Natural killer cell (primary cell): ENCODE measurements around the gene PDE6C. TPM values are rescaled to one million over a fixed set of nuclear protein-coding genes. Genes with fewer than 3 reads are reported as not detected.

Experiments used
- ATAC-seq, 3 donors: fragments of 150-1000 bp in 2 of 3; fragments of 200-7000 bp in 1 of 3; cut with Tn5 transposase; 1 replicate in 1 of 3; 2 replicates in 2 of 3; pipeline ENCODE4 v1.10.0; 2021; ENCODE audit warnings: mild to moderate bottlenecking in 2 of 3, moderate library complexity in 2 of 3
- DNase-seq, 2 donors: peaks; one replicate each; pipeline versions ENCODE4 v3.0.0 to v3.0.0-alpha.2; 2013 to 2021; ENCODE audit warnings: mixed read lengths in 1 of 2
- H3K27ac ChIP-seq: one replicate; pipeline ENCODE4 v1.5.1; 2013; ENCODE audit warnings: mild to moderate bottlenecking, low read length
- H3K27me3 ChIP-seq: one replicate; pipeline ENCODE4 v1.6.1; 2013; ENCODE audit warnings: low read length; ENCODE audit not compliant: control insufficient read depth, insufficient read depth
- H3K36me3 ChIP-seq: one replicate; pipeline ENCODE4 v1.6.1; 2013; ENCODE audit warnings: low read length; ENCODE audit not compliant: control insufficient read depth, insufficient read depth
- H3K4me1 ChIP-seq: one replicate; pipeline ENCODE4 v1.6.1; 2013; ENCODE audit warnings: low read length; ENCODE audit not compliant: control insufficient read depth, insufficient read depth
- H3K4me3 ChIP-seq: one replicate; pipeline ENCODE4 v1.5.1; 2013; ENCODE audit warnings: low read length
- H3K9me3 ChIP-seq: one replicate; pipeline ENCODE4 v1.6.1; 2013; ENCODE audit warnings: low read length; ENCODE audit not compliant: control insufficient read depth, insufficient read depth
- H3K27ac Mint-ChIP-seq, 2 donors: one replicate each; pipeline ENCODE4 v1.8.0; 2022; ENCODE audit warnings: mild to moderate bottlenecking in 2 of 2, mixed read lengths in 2 of 2, moderate library complexity in 1 of 2
- H3K27me3 Mint-ChIP-seq, 2 donors: one replicate each; pipeline ENCODE4 v1.8.0; 2022; ENCODE audit warnings: low read depth in 2 of 2, mixed read lengths in 2 of 2
- H3K36me3 Mint-ChIP-seq: one replicate; pipeline ENCODE4 v1.8.0; 2022; ENCODE audit warnings: mixed read lengths
- H3K4me1 Mint-ChIP-seq, 2 donors: one replicate each; pipeline ENCODE4 v1.8.0; 2022; ENCODE audit warnings: mixed read lengths in 2 of 2
- H3K4me3 Mint-ChIP-seq: one replicate; pipeline ENCODE4 v1.8.0; 2022; ENCODE audit warnings: mild to moderate bottlenecking, moderate library complexity, mixed read lengths
- H3K9me3 Mint-ChIP-seq, 2 donors: one replicate each; pipeline ENCODE4 v1.8.0; 2022; ENCODE audit warnings: mixed read lengths in 2 of 2
- WGBS: methylation state at CpG from one replicate; pipeline ENCODE4 v1.1.7; 2013; ENCODE audit warnings: missing lambda C conversion rate; ENCODE audit not compliant: insufficient coverage; 5-methylcytosine and 5-hydroxymethylcytosine counted together
- intact Hi-C: fragments of 100-400 bp; cut with micrococcal nuclease; formaldehyde crosslinking; loops from one replicate; pipeline ENCODE4 v1.14.2; 2022
- total RNA-seq, 4 donors: library from RNA; stranded (reverse); fragments of 120-200 nt in 1 of 4; gene quantifications; one replicate each; pipeline versions ENCODE4 v1.2.3 to v1.2.4, GENCODE V29; 2013 to 2022
- TF ChIP-seq, protein P1 (sequence below): fragments of 200-600 bp; IDR thresholded peaks from one replicate; pipeline ENCODE4 v1.8.0; 2022; ENCODE audit warnings: antibody characterized with exemption

Gene PDE6C
- total RNA-seq, 3 donors from 2014 or later (not counting 1 experiment from before 2014, with no cell fraction given) = not detected

DNA sequence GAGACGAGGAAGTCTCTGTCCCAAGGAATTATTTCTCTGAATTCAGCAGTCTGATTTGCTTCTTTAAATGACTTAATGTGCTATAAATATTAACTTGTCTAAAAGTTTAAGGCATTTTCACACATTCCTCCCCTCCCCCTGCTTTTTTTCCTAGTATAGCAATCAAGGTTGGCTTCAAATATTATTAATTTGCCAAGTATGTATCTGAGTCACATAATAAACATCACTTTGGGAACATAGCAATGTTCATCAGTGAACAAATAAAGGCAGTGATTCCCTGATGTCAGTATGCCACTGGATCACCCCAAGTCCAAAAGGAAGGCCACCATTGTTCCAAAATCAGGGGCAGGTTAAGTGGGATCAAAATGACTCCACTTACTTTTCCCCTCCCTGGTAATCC, 40.5 kb downstream of the PDE6C start:
- H3K27me3 Mint-ChIP-seq = no peaks in the 10 kb centered on the region
- no peaks in the 10 kb centered on the region for H3K4me1 ChIP-seq
- H3K4me1 Mint-ChIP-seq = no peaks in the 10 kb centered on the region
- ATAC-seq (no peak), DNase-seq (no peak)
- 100% methylated on average over 1 of the region's 1 CpG for WGBS
- no peak overlapping the region for H3K4me3 ChIP-seq
- H3K9me3 Mint-ChIP-seq = no peaks in the 10 kb centered on the region
- no peak overlapping the region for H3K27ac ChIP-seq
- H3K36me3 Mint-ChIP-seq = no peaks in the 10 kb centered on the region
- H3K4me3 Mint-ChIP-seq = no peak overlapping the region
- no peaks in the 10 kb centered on the region for H3K9me3 ChIP-seq
- no peaks in the 10 kb centered on the region for H3K27me3 ChIP-seq
- no peaks in the 10 kb centered on the region for H3K36me3 ChIP-seq
- TF ChIP-seq, protein P1, sequence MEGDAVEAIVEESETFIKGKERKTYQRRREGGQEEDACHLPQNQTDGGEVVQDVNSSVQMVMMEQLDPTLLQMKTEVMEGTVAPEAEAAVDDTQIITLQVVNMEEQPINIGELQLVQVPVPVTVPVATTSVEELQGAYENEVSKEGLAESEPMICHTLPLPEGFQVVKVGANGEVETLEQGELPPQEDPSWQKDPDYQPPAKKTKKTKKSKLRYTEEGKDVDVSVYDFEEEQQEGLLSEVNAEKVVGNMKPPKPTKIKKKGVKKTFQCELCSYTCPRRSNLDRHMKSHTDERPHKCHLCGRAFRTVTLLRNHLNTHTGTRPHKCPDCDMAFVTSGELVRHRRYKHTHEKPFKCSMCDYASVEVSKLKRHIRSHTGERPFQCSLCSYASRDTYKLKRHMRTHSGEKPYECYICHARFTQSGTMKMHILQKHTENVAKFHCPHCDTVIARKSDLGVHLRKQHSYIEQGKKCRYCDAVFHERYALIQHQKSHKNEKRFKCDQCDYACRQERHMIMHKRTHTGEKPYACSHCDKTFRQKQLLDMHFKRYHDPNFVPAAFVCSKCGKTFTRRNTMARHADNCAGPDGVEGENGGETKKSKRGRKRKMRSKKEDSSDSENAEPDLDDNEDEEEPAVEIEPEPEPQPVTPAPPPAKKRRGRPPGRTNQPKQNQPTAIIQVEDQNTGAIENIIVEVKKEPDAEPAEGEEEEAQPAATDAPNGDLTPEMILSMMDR = no peak
- intact Hi-C loops = no loop called here
- H3K27ac Mint-ChIP-seq = no peak overlapping the region

DNA sequence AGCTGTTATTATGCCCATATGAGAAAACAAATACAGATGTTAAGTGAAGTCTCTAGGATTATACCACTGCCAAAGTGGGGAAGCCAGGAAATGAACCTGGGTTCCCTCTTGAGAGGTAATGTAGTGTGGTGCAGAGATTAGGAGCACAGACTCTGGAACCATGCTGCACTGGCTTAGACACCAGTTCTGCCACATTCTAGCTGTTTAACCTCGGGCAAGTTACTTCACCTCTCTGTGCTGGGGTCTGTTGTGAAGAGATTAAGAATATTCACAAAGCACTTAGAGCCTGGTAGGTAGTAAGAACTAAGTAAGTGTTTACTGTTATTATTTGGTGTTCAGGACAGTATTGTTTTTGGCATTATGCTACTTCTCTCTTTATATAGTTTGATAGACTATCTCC, 41.9 kb downstream of the PDE6C start:
- H3K9me3 Mint-ChIP-seq = no peaks in the 10 kb centered on the region
- no peaks in the 10 kb centered on the region for H3K27me3 ChIP-seq
- no peaks in the 10 kb centered on the region for H3K4me1 Mint-ChIP-seq
- intact Hi-C loops = no loop called here
- DNase-seq (no peak), ATAC-seq (no peak)
- no peak overlapping the region for H3K27ac ChIP-seq
- no peaks in the 10 kb centered on the region for H3K4me1 ChIP-seq
- no peaks in the 10 kb centered on the region for H3K9me3 ChIP-seq
- 100% methylated on average over 1 of the region's 1 CpG for WGBS
- no peaks in the 10 kb centered on the region for H3K36me3 Mint-ChIP-seq
- no peak overlapping the region for H3K27ac Mint-ChIP-seq
- no peak overlapping the region for H3K4me3 ChIP-seq
- H3K27me3 Mint-ChIP-seq = no peaks in the 10 kb centered on the region
- H3K4me3 Mint-ChIP-seq = no peak overlapping the region
- no peaks in the 10 kb centered on the region for H3K36me3 ChIP-seq
- TF ChIP-seq, protein P1 = no peak

DNA sequence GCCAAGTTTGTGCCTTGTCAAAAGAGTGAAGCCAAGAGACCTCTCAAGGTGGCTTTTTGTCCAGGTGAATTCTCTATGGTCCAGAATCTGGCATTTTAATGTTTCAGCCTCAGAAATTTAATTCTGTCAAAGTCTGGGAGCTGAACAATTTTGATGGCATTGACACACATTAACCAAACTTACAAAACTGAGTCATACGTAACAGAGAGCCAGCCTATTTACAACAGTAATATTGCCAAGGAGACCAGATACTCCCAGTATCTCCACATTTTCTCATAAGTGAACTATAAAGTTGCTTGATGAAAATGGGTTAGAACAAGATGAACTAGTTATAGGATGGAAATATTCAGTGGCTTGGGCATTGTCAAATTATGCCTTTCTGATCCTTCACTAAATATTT, 43.8 kb downstream of the PDE6C start:
- Mint-ChIP-seq H3K9me3 (no peaks in the 10 kb centered on the region), H3K27ac (no peak overlapping the region), H3K27me3 (no peaks in the 10 kb centered on the region), H3K36me3 (no peaks in the 10 kb centered on the region), H3K4me3 (no peak overlapping the region), H3K4me1 (no peaks in the 10 kb centered on the region)
- Histone ChIP-seq H3K4me1 (no peaks in the 10 kb centered on the region), H3K9me3 (no peaks in the 10 kb centered on the region), H3K27me3 (no peaks in the 10 kb centered on the region), H3K36me3 (no peaks in the 10 kb centered on the region), H3K4me3 (no peak overlapping the region), H3K27ac (no peak overlapping the region)
- ATAC-seq (no peak), DNase-seq (no peak)
- TF ChIP-seq, protein P1 = no peak
- intact Hi-C loops = no loop called here
- WGBS = 100% methylated on average over 1 of the region's 1 CpG

DNA sequence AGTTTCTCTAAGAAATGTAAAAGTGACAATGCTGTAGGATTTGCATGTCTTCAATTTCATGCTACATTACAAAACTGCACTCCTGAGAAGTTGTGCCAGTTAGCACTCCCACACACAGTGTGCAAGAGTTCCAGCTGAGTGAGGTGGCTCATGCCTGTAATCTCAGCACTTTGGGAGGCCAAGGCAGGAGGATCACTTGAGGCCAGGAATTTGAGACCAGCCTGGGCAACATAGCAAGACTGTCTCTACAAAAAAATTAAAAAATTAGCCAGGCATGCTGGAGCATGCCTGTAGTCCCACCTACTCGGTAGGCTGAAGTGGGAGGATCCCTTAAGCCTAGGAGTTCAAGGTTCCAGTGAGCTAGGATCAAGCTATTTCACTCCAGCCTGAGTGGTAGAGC, 45.4 kb downstream of the PDE6C start:
- Histone ChIP-seq H3K27me3 (no peaks in the 10 kb centered on the region), H3K9me3 (no peaks in the 10 kb centered on the region), H3K27ac (no peak overlapping the region), H3K4me1 (no peaks in the 10 kb centered on the region), H3K36me3 (no peaks in the 10 kb centered on the region), H3K4me3 (no peak overlapping the region)
- DNase-seq (no peak), ATAC-seq (no peak)
- Mint-ChIP-seq H3K27me3 (no peaks in the 10 kb centered on the region), H3K27ac (no peak overlapping the region), H3K4me3 (no peak overlapping the region), H3K9me3 (no peaks in the 10 kb centered on the region), H3K36me3 (no peaks in the 10 kb centered on the region), H3K4me1 (no peaks in the 10 kb centered on the region)
- intact Hi-C loops = no loop called here
- 100% methylated on average over 1 of the region's 1 CpG for WGBS
- TF ChIP-seq, protein P1 = no peak
